PC-9 (cell line): Measurements from ENCODE around the gene PLAC8.

Experiments used
- EZH2 ChIP-seq: fragments of 200-600 bp; sonication (generic); IDR thresholded peaks from 2 replicates; pipeline ENCODE4 v1.8.0; 2017; ENCODE audit warnings: antibody characterized with exemption, low read depth
- TF ChIP-seq, protein P1 (sequence below): fragments of 200-600 bp; sonication (generic); conservative IDR thresholded peaks from 2 replicates; pipeline ENCODE4 v1.6.1; 2017; ENCODE audit warnings: mixed run types, antibody characterized with exemption, mild to moderate bottlenecking, moderate library complexity

DNA sequence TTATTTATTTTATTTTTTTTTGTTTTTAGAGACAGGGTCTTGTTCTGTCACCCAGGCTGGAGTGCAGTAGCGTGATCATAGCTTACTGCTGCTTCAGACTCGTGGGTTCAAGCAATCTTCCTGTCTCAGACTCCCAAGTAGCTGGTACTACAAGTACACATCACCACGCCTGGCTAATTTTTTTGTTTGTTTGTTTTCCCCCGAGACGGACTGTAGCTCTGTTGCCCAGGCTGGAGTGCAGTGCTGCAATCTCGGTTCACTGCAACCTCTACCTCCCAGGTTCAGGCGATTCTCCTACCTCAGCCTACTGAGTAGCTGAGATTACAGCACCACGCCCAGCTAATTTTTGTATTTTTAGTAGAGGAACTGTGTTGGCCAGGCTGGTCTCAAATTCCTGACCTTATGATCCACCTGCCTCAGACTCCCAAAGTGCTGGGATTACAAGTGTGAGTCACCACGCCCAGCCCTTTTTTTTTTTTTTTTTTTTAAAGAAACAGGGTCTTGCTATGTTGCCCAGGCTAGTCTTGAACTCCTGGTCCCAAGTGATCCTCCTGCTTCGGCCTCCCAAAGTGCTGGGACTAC, 47.4 kb downstream of the PLAC8 start:
- TF ChIP-seq, protein P1, sequence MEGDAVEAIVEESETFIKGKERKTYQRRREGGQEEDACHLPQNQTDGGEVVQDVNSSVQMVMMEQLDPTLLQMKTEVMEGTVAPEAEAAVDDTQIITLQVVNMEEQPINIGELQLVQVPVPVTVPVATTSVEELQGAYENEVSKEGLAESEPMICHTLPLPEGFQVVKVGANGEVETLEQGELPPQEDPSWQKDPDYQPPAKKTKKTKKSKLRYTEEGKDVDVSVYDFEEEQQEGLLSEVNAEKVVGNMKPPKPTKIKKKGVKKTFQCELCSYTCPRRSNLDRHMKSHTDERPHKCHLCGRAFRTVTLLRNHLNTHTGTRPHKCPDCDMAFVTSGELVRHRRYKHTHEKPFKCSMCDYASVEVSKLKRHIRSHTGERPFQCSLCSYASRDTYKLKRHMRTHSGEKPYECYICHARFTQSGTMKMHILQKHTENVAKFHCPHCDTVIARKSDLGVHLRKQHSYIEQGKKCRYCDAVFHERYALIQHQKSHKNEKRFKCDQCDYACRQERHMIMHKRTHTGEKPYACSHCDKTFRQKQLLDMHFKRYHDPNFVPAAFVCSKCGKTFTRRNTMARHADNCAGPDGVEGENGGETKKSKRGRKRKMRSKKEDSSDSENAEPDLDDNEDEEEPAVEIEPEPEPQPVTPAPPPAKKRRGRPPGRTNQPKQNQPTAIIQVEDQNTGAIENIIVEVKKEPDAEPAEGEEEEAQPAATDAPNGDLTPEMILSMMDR, result no peak
- TF ChIP-seq EZH2, result no peak
